Stimulated activated CD8-positive, alpha-beta memory T cell treated with anti-CD3 and anti-CD28 coated beads, Interleukin-12 subunit alpha, Interleukin-12 subunit beta, amount 100 ng/mL, for 1 hour (primary cell): ENCODE results near the gene BMP6.

ENCODE experiments used
- DNase-seq: peaks from one replicate; pipeline ENCODE4 v3.0.0-alpha.2; 2020; ENCODE audit warnings: low read depth

The BMP6 gene

DNA sequence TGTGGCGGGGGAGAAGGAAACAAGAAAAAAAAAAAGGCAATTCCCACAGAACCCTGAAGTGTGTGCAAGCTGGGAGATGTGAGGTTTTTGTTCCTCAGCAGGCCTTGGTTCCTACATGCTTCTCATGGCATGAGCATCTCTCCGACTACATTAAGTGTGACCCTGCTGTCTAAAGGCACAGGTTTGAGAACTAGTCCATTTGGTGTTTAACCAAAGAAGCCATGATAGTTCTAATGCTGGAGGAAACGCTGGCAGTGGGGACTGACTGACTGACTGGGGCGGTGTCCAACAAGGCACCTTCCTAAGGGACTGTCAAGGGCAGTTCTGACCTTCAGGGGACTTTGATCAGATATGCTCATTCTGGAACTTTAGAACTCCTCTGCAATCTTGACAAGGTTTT, 180.8 kb downstream of the BMP6 start:
- DNase-seq: no peak

DNA sequence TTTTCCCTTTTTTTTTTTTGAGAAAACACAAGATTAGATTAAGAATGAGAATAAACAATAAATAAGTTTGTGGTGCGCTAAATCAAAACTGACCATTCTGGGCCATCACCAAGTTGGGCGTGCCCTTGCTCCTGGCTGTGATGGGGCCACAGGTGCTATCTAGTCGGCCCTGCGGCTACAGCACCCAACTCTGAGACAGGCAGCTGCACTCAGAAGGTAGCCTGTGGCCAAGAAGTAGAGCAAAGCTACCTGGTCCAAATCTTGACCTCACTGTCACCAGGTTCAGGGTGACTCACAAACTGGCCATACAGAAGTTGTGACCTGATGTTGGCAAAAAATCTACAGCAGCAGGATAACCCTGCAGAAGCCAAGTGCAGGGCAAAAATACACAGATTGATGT, 181.3 kb downstream of the BMP6 start:
- DNase-seq: no peak

DNA sequence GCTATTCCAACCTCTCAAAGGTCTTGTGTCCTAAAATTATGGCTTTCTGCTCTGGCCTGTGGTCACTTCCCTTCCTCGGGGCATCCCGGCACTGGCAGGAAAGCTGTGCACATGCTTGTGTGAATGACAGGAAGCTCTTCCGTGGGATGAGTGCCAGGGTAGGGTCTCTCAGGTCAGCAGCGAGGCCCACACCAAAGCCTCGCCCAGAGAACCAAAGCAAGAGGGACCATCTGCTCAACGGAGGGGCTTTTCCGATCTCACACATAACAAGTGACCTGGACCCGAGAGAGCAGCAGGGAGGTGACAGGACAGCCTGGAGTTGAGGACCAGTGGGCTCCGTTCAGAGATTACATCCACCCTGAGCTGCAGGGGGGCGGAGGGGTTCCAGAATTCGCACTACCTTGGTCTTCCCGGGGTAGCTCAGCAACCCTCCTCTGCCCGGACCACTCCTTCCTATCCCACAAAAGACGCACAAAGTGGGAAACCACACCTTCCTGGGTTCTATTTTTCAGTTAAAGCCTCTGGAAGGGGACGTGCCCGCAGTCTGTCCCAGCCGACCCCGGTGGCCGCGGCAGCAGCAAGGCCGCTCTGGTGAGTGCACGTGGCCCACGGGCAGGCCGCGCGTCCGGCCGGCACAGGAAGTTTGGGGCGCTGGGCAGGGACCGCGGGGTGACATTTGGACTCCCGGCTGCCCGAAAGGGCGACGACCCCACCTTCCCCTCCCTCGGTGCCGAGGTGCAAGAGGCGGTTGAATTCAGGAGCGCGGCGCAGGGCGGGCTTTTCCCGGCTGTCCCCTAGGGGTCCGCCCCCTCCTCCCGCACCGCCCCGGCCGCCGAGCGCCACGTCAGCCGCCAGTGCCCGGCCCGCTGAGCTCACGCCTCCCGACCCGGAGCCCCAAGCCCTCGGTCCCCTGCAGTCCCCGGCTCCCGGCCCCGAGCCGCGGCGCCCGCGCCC, 183.7 kb downstream of the BMP6 start:
- DNase-seq: no peak

DNA sequence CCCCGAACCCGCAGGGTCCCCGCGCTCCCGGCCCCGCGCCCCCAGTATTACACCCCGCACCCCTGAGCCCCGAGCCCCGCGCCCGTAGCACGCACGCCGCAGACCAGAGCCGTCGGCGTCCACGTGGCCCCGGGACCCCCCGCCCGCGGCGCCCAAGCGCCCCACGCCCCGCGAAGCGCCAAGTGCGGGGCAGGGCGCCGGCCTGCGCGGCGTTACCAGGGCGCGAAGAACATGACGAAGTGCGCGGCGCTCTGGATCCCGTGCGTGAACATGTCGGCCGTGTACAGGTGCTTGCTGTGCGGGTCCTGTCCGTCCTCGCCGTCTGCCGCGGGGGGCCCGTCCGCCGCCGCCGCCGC, 184.4 kb downstream of the BMP6 start:
- DNase-seq: no peak

DNA sequence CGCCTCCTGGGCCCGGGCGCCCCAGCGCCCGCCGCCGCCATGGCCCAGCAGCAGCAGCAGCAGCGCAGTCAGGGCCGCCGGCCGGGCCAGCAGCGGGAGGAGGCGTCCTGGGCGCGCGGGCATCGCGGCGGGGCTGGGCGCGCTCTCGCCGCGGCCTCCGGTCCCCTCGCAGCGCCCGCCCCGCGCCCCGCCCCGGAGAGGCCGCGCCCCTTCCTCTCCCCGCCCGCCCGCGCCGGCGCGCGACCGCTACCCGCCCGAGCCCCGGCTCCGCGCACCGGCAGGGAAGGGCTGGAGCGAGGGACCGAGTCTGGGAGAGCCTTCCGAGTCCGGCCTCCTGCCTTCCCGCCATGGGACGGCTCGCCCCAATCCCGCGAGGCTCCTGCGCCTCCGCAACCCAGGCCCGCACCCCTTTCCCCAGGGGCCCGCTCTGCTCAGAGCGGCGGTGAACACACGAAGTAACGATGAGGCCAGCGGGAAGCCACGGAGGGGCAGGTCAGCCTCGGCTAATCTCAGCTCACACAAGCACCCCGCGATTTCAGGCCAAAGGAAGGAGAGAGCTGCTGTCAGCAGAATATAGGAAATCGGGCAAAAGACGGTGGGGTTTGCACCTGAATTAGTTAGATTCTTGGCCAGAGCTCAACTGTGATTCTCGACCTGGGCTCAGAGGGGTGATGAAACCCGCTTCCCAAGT, 184.9 kb downstream of the BMP6 start, which contains the start of gene TXNDC5:
Gene TXNDC5, minus strand, starts transcription at position 135 of the 691 bp plus-strand sequence. Its CDS starts 12 bp downstream, at position 123.
- DNase-seq: peak; percentile 43

DNA sequence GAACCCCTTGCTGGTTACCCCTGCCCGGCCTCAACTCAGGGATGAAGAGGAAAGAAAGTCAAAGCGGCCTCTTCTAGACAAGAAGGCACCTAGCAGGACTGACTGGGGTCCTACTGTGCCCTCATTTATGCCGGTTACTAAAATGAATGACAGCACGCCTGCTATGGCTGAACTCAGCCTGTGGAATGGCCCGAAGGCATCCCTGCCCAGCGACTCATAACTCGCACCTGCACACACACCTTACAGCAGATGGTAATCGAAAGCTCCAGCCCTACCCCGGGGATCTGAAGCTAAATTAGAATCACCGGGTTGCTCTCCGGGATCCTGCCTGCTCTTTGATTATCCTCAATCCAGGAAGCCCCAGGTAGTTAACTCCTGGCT, 185.4 kb downstream of the BMP6 start:
- DNase-seq: no peak

DNA sequence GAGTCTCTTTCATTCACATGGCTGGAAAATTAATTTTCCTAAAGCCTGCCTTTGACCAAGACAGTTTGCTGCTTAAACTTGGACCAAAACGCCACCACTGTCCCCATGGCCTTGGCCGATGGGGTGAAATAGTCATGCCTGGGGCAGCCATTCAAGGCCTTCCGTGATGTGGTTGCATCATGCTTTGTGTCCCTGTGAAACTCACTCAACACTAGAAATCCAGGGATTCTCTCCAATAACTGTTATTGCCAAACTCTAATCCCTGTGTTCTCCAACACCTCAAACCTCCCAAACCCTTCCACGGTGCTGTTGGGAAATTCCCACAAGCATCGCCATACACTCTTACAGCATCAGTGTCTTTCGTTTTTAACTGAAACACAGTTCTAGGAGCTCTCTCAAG, 186.1 kb downstream of the BMP6 start:
- DNase-seq: no peak

DNA sequence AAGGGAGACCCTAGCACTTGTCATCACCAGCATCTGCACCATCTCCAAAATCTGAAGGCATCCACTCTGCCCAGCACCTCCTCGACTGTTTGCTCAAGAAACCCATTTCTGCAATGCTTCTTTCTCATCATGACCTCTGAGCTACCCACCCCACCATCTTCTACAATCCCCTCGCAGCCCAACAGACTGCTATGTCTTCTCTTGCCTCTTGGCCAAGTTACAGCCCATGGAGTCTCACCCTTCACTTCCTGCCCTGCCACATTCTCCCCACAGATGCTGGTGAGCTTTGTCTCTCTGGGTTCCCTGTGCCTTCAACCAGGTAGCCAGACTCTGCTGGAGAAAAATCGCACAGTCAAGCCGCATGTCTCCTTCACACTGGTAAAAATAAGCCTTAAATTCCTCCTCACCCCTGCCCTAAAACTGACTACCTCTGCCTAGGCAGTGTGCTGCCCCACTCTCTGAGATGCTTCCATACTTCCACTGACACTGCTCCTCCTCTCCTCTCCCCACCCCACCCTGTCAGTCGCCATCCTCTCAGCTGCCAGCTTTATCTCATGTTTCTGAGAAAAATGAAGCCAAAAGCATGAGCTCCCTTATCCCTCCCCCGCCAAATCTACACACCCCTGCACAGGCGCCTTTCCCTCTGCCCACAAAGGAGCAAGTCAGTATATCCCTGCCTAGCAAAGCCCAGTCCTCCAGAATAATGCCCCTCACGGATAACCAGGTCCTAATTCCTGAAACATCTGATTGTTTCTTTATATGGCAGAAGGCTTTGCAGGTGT, 187.0 kb downstream of the BMP6 start:
- DNase-seq: no peak

DNA sequence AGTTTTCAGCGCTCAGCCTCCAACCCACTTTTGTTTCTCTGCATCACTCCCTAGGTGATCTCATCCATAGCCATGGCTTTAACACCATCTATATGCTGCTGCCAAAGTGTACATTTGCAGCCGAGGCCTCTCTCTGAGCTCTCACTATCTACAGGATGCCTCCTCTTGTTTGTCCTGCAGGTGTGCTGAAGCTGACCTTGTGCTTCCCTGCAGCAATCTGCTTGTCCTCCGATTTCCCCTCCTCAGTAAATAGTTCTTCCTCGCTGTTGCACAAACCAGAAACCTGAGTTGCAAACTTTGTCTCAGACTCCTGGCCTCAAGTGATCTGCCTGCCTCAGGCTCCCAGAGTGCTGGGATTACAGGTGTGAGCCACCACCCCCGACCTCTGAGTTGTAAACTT, 188.4 kb downstream of the BMP6 start:
- no peak for DNase-seq

DNA sequence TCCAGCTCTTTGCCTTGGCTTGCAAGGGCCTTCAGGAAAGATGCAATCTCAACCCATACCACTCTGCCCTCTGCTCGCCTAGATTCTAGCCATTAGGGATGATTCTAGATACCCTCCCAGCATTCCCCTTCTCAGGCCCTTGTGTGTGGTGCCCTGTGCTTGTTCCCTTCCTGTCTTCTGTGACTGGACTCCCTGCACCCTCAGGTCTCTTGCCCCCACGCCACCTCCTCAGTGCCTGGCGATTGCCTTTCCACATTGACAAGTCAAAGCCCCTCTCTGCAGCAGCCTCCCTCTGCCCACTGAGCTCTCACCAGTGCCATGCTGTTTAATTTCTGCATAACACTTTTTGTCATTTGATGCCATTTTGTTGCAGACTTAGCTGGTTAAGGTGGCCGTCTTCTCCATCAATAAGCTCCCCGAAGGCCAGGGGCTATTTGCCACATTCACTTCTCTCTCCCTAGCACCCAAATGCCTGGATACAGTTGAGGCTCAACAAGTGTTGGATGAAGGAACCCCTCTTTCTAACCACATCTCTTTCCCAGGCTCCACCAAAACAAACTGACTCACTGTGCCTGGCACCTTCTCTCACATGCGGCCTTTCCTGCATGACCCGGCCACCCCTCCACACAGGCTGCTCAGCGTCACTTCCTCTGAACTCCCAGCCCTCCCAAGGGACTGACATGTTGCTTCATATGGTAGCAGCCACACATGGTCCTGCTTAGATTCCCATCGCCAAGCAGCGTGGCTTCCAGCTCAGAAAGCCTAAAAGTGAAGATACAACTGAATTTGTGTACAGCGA, 189.3 kb downstream of the BMP6 start:
- no peak for DNase-seq

DNA sequence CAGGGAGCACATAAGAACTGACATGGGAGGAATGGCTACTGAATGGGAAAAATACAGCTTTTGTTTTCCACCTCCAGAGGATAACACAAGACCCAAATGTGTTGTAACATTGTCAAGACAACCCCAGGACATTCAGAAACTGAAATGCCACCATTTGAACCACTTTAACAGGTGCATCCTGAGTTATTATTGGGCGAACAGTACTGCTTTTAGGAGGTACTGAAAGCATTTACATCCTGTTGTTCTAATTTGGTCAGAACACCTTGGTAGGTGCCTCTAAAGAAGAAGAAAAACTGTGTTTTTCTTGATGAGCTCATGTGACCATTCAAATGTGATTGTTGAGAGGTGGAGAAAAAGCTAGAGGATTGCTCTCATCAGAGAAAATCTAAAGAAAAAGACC, 191.1 kb downstream of the BMP6 start:
- DNase-seq: no peak

DNA sequence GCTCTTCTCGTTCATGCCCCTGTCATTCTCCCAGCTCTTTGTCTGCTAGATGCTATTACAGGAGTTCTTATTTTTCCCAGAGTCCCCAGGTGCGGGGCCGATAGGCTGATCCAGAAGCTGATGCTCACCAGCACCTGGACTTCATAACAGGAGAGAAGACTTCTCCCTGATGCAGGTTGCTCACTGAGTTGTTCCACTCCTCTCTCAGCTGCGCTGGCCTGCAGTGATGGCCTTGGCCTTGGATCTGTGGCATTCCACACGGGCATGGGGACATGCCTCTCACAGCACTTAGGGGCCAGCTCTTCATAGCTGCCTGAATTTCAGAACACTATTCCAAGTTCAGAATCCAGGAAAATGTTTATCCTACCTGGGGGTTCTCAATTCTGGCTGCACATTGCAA, 191.8 kb downstream of the BMP6 start:
- DNase-seq: no peak

DNA sequence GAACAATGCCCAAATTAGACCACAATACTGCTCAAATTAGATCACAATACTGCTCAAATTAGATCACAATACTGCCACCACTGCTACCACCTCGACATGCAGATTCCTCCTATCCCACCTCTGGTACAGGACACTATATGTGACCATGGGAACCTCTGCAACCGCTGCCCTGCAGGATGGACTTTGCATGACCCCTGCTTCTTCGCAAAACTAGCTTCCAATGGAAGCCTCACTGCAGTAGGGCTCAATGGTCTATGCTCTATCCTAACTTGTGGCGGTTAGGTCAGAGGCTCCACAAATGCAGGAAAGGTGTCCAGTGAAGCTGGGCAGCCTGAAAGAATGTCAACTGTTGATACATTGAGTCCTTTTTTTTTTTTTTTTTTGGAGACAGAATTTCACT, 192.5 kb downstream of the BMP6 start:
- DNase-seq: no peak

DNA sequence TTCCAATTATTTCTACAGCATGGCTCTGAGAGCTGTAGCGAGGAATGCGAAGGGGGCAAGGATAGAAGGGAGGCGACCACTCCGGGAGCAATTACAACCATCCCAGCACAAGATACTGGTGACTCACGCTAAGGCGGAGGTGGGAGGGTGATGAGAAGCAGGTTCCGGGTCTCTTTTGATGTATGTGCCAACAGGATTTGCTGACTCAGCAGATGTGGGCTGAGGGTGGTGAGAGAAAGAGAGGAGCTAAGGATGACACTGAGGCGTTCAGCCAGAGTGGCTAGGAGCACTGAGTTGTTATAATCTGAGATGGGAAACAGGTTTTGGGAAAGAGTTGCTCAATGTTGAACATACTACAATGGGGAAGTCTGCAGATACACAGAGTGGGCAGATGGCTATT, 194.0 kb downstream of the BMP6 start:
- no peak for DNase-seq

DNA sequence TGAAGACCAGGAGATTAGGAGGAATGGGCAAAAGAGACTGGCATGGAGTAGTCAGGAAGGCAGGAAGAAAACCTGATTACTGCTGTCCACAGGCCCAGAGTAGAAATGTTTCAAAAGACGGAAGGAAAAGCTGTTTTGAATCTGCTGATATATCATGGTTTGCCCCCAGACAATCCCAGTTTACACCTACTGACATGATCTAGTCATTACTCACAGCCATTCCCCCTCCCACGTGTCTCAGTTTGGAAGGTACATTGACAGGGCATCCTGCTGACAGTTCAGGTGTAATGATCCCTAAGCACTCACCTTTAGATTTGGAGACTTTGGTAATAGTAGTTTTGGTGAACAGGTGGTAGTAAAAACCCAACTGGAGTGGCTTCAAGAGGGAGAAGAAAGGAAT, 194.5 kb downstream of the BMP6 start:
- DNase-seq: no peak

DNA sequence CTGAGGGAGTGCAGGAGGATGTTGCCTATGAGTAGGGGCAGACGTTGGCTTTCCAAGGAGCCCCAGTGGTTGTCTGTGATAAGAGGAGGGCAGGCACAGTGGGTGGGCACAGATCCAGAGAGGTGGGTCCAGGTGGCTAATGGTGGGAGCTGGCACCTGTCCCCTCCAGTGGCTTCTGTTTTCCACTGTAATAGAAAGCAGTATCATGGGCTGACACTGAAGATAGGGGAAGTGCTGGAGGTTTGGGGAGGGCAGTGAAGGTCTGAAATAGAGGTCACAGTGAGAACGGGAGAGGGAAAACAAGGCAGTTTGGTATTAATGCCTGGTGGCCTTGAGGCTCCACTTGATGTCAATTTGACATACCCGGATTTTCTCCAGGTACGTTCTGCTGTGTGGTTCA, 195.1 kb downstream of the BMP6 start:
- DNase-seq: no peak

DNA sequence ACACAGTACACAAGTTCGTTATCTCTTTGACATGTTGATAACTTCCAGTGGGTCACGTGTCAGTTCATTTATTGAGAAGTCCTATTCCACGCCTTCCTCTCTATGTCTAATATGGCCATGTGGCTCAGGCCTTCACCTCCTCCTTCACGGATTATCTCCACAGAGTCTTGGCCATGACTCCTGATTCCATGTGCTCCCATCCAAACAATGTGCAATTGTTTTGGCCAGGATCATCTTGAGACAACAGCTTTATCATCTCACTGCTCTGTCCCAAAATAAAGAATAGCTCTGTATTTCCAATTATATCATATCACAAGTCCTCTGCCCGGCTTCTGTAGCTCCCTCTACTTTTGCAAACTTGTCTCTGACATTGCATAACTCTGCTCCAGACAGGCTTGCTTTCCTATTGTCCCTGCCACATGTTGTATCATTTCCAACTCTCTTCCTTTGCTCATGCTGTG, 195.8 kb downstream of the BMP6 start:
- no peak for DNase-seq

DNA sequence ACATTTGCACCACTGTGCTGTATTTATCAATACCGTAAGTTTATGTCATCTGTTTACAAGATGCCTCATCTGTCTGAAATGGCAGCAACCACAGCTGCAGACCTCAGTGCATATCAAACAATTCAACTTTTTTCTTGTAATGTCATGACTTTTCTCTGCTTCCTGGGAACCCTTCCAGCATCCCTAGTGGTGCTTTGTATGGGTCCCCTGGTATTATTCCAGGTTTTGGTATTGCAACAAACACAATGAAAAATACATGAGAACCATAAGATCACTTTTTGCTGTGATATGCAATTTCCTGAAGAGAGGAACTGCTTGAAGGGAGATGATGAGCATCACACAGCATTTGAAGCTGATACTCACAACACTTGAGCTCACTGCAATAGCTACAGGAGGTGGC, 196.7 kb downstream of the BMP6 start:
- DNase-seq: no peak

DNA sequence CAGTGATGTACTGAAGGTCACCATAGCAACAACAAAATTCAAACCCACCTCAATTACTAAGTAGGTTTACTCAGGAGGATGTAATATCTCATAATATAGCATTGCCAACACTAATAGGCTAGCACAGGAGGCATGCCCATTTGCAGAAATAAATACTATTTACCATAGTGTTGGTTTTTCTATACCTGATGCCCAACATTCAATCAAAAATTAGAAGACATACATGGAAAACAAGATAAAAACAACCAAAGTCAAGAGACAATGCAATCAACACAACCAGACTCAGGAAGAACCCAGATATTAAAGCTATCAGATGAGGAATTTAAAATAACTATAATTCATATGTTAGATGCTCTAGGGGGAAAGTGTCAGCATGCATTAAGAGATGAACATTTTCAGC, 199.0 kb downstream of the BMP6 start:
- DNase-seq: no peak
